Measurements from ENCODE around the gene EXOC2. TPM values are rescaled to one million over a fixed set of nuclear protein-coding genes. Genes with fewer than 3 reads are reported as not detected.
A peak's percentile ranks its signal among the peaks of the same experiment; 100 is the strongest.

EXOC2 gene
- polyA plus RNA-seq, 1 experiment = 16.0 TPM

DNA sequence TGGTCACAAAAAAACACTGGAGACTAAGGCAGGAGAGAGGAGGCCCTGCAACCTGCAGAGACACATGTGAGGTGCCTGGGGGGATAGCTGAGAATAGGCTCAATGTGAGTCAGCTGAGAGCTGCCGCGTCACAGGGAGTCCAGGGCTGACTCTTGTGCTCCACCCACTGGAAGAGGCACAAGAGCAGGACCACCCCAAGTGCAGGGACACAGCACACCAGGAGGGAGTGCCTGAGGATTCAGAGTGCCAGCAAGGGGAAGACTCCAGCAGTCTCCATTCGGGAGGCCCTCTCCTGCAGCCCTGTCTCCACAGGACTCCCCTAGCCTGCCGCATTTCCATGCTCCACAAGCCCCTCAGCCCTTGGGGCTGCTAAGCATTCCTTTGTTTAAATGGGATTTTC, 141.5 kb downstream of the EXOC2 start:
- no peaks in the 10 kb centered on the region for H3K27me3 ChIP-seq (ENCODE audit: control insufficient read depth, insufficient read depth, low read length)
- no peak overlapping the region for H3K4me3 ChIP-seq (ENCODE audit: low read depth, low read length)
- DNase-seq (ENCODE audit: low read depth) = peak; percentile 22
- ChIA-PET POLR2A (no interaction called here), CTCF (no interaction called here)
- TF ChIP-seq, protein P1, sequence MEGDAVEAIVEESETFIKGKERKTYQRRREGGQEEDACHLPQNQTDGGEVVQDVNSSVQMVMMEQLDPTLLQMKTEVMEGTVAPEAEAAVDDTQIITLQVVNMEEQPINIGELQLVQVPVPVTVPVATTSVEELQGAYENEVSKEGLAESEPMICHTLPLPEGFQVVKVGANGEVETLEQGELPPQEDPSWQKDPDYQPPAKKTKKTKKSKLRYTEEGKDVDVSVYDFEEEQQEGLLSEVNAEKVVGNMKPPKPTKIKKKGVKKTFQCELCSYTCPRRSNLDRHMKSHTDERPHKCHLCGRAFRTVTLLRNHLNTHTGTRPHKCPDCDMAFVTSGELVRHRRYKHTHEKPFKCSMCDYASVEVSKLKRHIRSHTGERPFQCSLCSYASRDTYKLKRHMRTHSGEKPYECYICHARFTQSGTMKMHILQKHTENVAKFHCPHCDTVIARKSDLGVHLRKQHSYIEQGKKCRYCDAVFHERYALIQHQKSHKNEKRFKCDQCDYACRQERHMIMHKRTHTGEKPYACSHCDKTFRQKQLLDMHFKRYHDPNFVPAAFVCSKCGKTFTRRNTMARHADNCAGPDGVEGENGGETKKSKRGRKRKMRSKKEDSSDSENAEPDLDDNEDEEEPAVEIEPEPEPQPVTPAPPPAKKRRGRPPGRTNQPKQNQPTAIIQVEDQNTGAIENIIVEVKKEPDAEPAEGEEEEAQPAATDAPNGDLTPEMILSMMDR (IDR thresholded peaks at IDR 0.05; ENCODE audit: insufficient read depth, low read depth, low read length) = peak; percentile 43
- H3K36me3 ChIP-seq (ENCODE audit: control insufficient read depth, insufficient read depth, low read length) = peaks cover 5% of the 10 kb centered on the region

DNA sequence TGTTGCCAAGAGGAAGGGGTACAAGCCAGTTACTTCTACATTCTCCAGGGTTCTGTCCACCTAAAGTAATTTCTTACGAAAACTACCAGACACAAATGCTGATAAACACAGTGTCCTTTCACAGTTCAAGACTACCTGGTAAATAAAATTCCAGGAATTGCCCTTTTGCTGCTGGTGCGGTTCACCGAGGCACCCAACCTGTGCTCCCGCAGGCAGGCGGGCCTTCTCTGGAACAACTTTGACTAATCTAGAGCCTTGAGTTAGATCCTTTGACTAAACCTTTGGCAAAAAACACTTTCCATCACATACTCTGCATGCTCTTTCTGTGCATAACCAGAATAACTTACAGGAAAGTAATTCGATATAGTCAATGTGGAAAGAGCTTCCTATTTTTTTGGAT, 143.0 kb downstream of the EXOC2 start:
- TF ChIP-seq, protein P1 (IDR thresholded peaks at IDR 0.05; ENCODE audit: insufficient read depth, low read depth, low read length) = no peak
- CTCF ChIA-PET = no interaction called here
- Histone ChIP-seq H3K36me3 (ENCODE audit: control insufficient read depth, insufficient read depth, low read length) (peaks cover 2% of the 10 kb centered on the region; the same call in 1 of the 2 replicates), H3K27me3 (ENCODE audit: control insufficient read depth, insufficient read depth, low read length) (no peaks in the 10 kb centered on the region), H3K4me3 (ENCODE audit: low read depth, low read length) (no peak overlapping the region)
- no peak for DNase-seq (ENCODE audit: low read depth)
- POLR2A ChIA-PET = no interaction called here

- ChIA-PET CTCF (no interaction called here), POLR2A (no interaction called here)
- DNase-seq (ENCODE audit: low read depth) = no peak
- H3K27me3 ChIP-seq (ENCODE audit: control insufficient read depth, insufficient read depth, low read length) = no peaks in the 10 kb centered on the region
- H3K4me3 ChIP-seq (ENCODE audit: low read depth, low read length) = no peak overlapping the region
- H3K36me3 ChIP-seq (ENCODE audit: control insufficient read depth, insufficient read depth, low read length) = peaks cover 2% of the 10 kb centered on the region; the same call in 1 of the 2 replicates
- TF ChIP-seq, protein P1 (IDR thresholded peaks at IDR 0.05; ENCODE audit: insufficient read depth, low read depth, low read length) = no peak
Measured at GRCh38 chr6:548517-548916, 144.4 kb downstream of the EXOC2 start.

DNA sequence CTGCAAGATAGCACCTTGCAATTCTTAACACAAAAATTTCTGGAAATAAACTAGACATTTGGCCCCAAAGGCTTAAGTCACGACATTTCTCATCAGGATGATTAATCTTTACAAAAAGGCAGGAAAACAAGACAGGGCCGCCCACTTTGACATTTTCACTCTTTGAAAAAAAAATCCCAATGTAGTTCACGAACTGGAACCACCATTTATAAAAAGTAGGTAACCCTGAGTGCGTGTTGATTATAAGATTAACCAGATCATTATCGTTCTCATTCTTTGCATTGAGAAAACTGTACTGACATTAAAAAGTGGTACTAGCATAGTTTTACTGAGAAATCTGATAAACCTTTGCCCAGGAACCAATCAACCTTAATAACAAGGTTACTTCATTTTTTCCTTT, 144.8 kb downstream of the EXOC2 start:
- TF ChIP-seq, protein P1 (IDR thresholded peaks at IDR 0.05; ENCODE audit: insufficient read depth, low read depth, low read length) = no peak
- DNase-seq (ENCODE audit: low read depth) = no peak
- CTCF ChIA-PET = no interaction called here
- POLR2A ChIA-PET = no interaction called here
- Histone ChIP-seq H3K4me3 (ENCODE audit: low read depth, low read length) (no peak overlapping the region), H3K27me3 (ENCODE audit: control insufficient read depth, insufficient read depth, low read length) (no peaks in the 10 kb centered on the region), H3K36me3 (ENCODE audit: control insufficient read depth, insufficient read depth, low read length) (peaks cover 2% of the 10 kb centered on the region; the same call in 1 of the 2 replicates)

DNA sequence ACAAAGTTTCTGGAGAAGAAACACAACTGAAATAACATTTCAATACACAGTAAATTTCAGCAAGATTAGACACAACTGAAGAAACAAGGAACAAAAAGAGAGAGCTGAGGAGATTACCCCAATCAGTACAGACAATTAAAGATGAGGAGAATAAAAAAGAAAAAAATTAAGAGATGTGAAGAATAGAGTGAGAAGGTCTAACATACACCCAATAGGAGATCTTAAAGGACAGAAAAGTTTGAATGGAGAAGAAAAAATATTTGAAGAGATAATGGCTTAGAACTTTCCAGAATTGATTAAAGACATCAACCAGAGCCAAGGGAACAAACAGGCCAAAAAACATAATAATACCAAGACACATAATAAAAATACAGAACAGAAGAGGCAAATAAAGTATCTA, 152.4 kb downstream of the EXOC2 start:
- TF ChIP-seq, protein P1 (IDR thresholded peaks at IDR 0.05; ENCODE audit: insufficient read depth, low read depth, low read length) = no peak
- ChIA-PET CTCF (interaction anchor here (0.7 to 0.8 kb wide), 2 partner anchors 11 to 52 kb away, joined by 3 read pairs; no protein-coding TSS in a partner anchor), POLR2A (no interaction called here)
- Histone ChIP-seq H3K27me3 (ENCODE audit: control insufficient read depth, insufficient read depth, low read length) (no peaks in the 10 kb centered on the region), H3K36me3 (ENCODE audit: control insufficient read depth, insufficient read depth, low read length) (peaks cover 1% of the 10 kb centered on the region; the same call in 1 of the 2 replicates), H3K4me3 (ENCODE audit: low read depth, low read length) (no peak overlapping the region)
- DNase-seq (ENCODE audit: low read depth) = no peak
